GM12892 (cell line): ENCODE data around the gene PFN1.

Experiments
- POLR2A ChIP-seq: IDR thresholded peaks from 2 replicates; pipeline ENCODE4 v1.6.1; 2011; ENCODE audit warnings: low read depth, low read length, control low read depth
- TAF1 ChIP-seq: IDR thresholded peaks from 2 replicates; pipeline ENCODE4 v1.6.1; 2011; ENCODE audit warnings: low read depth, mild to moderate bottlenecking, control low read depth, low read length, borderline replicate concordance

GRCh38 chr17:4901648-4902344, 46.5 kb downstream of the PFN1 start:
- no peak for TF ChIP-seq TAF1
- TF ChIP-seq POLR2A, result no peak
